Fibroblast of the conjunctiva (primary cell): Measurements from ENCODE around the gene CNKSR2.

Experiments
- DNase-seq: peaks from one replicate; pipeline ENCODE4 v3.0.0-alpha.2; 2010; ENCODE audit warnings: low read depth

The CNKSR2 gene

GRCh38 chrX:21610168-21610567 lies 235.9 kb downstream of the CNKSR2 start:
- no peak for DNase-seq

- no peak for DNase-seq
Measured at GRCh38 chrX:21612154-21612553, 237.9 kb downstream of the CNKSR2 start.

GRCh38 chrX:21616386-21616785 lies 242.2 kb downstream of the CNKSR2 start:
- no peak for DNase-seq

GRCh38 chrX:21620234-21620633 lies 246.0 kb downstream of the CNKSR2 start:
- no peak for DNase-seq

GRCh38 chrX:21623778-21624501 lies 249.7 kb downstream of the CNKSR2 start:
- DNase-seq = no peak

- DNase-seq = no peak
Measured at GRCh38 chrX:21632027-21632426, 257.8 kb downstream of the CNKSR2 start.

- no peak for DNase-seq
Measured at GRCh38 chrX:21638311-21638710, 264.1 kb downstream of the CNKSR2 start.

GRCh38 chrX:21639775-21640174 lies 265.6 kb downstream of the CNKSR2 start:
- no peak for DNase-seq

- no peak for DNase-seq
Measured at GRCh38 chrX:21645431-21645830, 271.2 kb downstream of the CNKSR2 start.

- DNase-seq = no peak
Measured at GRCh38 chrX:21645886-21646285, 271.7 kb downstream of the CNKSR2 start.

GRCh38 chrX:21655901-21656586 lies 281.8 kb downstream of the CNKSR2 start:
- DNase-seq = no peak

- DNase-seq = no peak
Measured at GRCh38 chrX:21656587-21657317, 282.5 kb downstream of the CNKSR2 start.

- no peak for DNase-seq
Measured at GRCh38 chrX:21657318-21658151, 283.3 kb downstream of the CNKSR2 start.

- DNase-seq = no peak
Measured at GRCh38 chrX:21658152-21658737, 284.0 kb downstream of the CNKSR2 start, which contains the start of gene KLHL34. Gene KLHL34 (minus strand): TSS chrX:21658330. CDS start chrX:21657788, 542 bp downstream.

- DNase-seq = no peak
Measured at GRCh38 chrX:21658746-21659145, 284.5 kb downstream of the CNKSR2 start.

- DNase-seq = no peak
Measured at GRCh38 chrX:21659320-21659719, 285.1 kb downstream of the CNKSR2 start.

GRCh38 chrX:21660156-21660555 lies 285.9 kb downstream of the CNKSR2 start:
- DNase-seq = no peak

GRCh38 chrX:21661316-21661715 lies 287.1 kb downstream of the CNKSR2 start:
- DNase-seq = no peak

GRCh38 chrX:21662761-21663160 lies 288.5 kb downstream of the CNKSR2 start:
- no peak for DNase-seq

GRCh38 chrX:21666252-21666651 lies 292.0 kb downstream of the CNKSR2 start:
- no peak for DNase-seq

GRCh38 chrX:21666679-21667078 lies 292.5 kb downstream of the CNKSR2 start:
- DNase-seq = no peak
